RWPE1 (cell line): Measurements from ENCODE around the gene RC3H1.
A peak's percentile ranks its signal among the peaks of the same experiment; 100 is the strongest.

ENCODE experiments used
- CTCF ChIA-PET: fragments of 350-600 bp; sonication (Branson Sonifier 250); formaldehyde crosslinking; extraction: SDS; loops from one replicate; lab custom pipeline; 2021; lab: Yijun Ruan, JAX
- POLR2A ChIA-PET: fragments of 400-600 bp; formaldehyde crosslinking; extraction: SDS; loops from one replicate; lab custom pipeline; 2020; ENCODE audit warnings: antibody characterized with exemption; ENCODE audit not compliant: low non-redundant PET; lab: Yijun Ruan, JAX
- DNase-seq: peaks from one replicate; pipeline ENCODE4 v3.0.0; 2012; ENCODE audit warnings: low spot score
- H3K27ac ChIP-seq: fragments of 450-650 bp; 2 replicates; pipeline ENCODE4 v1.5.1; 2017
- TF ChIP-seq, protein P1 (sequence below): fragments of 450-650 bp; conservative IDR thresholded peaks from 2 replicates; pipeline ENCODE4 v1.5.1; 2017; ENCODE audit warnings: low read depth, mild to moderate bottlenecking

Gene RC3H1

GRCh38 chr1:174040387-174040786 is 18.2 kb upstream of the RC3H1 start:
- H3K27ac ChIP-seq, result no peak overlapping the region
- peak; percentile 51 for DNase-seq
- ChIA-PET POLR2A (no interaction called here), CTCF (no interaction called here)
- TF ChIP-seq, protein P1, sequence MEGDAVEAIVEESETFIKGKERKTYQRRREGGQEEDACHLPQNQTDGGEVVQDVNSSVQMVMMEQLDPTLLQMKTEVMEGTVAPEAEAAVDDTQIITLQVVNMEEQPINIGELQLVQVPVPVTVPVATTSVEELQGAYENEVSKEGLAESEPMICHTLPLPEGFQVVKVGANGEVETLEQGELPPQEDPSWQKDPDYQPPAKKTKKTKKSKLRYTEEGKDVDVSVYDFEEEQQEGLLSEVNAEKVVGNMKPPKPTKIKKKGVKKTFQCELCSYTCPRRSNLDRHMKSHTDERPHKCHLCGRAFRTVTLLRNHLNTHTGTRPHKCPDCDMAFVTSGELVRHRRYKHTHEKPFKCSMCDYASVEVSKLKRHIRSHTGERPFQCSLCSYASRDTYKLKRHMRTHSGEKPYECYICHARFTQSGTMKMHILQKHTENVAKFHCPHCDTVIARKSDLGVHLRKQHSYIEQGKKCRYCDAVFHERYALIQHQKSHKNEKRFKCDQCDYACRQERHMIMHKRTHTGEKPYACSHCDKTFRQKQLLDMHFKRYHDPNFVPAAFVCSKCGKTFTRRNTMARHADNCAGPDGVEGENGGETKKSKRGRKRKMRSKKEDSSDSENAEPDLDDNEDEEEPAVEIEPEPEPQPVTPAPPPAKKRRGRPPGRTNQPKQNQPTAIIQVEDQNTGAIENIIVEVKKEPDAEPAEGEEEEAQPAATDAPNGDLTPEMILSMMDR, result no peak

DNA sequence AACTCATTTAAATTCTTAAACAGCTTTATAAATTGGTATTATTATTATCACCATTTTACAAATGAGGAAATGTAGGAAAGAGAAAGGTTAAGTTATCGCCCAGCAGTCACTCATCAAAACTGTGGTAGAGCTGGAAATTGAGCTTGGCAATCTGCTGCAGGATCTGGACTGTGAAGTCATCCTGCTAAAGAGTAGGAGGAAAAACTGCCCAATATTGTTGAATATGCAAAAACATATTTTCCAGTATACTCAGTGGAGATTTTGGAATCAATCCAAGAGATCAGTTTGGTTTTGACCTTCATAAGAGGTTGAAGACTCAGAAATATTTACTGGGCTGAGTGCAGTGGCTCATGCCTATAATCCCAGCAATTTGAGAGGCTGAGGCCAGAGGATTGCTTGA is 16.9 kb upstream of the RC3H1 start:
- CTCF ChIA-PET, result no interaction called here
- POLR2A ChIA-PET, result no interaction called here
- no peak for DNase-seq
- TF ChIP-seq, protein P1, result no peak
- H3K27ac ChIP-seq, result no peak overlapping the region

GRCh38 chr1:174036798-174037197 is 14.6 kb upstream of the RC3H1 start:
- TF ChIP-seq, protein P1, result no peak
- ChIA-PET POLR2A (interaction anchor here (0.6 kb wide), 1 partner anchor 11 kb away, joined by 3 read pairs; no protein-coding TSS in a partner anchor), CTCF (interaction anchor here (0.7 kb wide), 1 partner anchor 130 kb away, joined by 3 read pairs; no protein-coding TSS in a partner anchor)
- DNase-seq, result no peak
- no peak overlapping the region for H3K27ac ChIP-seq

DNA sequence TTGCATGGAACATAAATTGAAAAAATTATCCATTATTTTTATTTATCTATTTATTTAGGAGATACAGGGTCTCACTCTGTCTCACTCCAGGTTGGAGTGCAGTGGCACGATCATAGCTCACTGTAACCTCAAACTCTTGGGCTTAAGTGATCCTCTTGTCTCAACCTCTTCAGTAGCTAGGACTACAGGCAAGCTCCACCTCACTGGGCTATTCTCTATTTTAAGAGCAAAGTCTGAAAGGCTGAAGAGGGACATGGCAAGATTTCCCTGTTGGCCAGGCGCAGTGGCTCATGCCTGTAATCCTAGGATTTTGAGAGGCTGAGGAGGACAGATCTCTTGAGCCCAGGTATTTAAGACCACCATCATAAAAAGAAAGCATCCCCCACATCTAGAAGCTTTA is 14.0 kb upstream of the RC3H1 start:
- TF ChIP-seq, protein P1, result no peak
- ChIA-PET POLR2A (interaction anchor here (0.6 kb wide), 1 partner anchor 10 kb away, joined by 3 read pairs; no protein-coding TSS in a partner anchor), CTCF (no interaction called here)
- DNase-seq, result no peak
- no peak overlapping the region for H3K27ac ChIP-seq

DNA sequence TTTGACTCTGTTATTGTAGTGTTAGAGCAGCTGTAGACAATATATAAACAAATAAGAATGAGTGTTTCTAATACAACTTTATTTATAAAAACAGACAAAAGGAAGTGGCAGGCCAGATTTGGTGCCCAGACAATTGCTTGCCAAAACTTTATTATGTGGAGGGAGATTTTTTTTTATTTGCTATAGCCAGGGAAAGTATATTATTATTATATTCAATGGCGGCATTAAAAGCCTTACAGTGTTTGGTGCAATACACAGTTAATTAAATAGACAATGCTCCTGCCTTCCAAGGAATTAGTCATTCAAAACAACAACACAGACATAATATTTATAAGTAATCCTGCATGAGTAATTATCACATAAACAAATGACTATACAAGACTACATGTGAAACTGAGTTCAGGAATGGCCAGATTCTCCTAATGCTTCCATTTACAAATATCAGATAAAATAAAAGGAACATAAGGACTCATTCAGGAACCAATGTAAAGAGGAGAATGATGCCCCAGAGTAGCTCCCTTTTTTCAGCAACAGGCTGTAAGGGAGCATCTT is 10.6 kb upstream of the RC3H1 start:
- ChIA-PET CTCF (interaction anchor here (1.0 kb wide), 1 partner anchor 82 kb away, joined by 3 read pairs; no protein-coding TSS in a partner anchor), POLR2A (no interaction called here)

DNA sequence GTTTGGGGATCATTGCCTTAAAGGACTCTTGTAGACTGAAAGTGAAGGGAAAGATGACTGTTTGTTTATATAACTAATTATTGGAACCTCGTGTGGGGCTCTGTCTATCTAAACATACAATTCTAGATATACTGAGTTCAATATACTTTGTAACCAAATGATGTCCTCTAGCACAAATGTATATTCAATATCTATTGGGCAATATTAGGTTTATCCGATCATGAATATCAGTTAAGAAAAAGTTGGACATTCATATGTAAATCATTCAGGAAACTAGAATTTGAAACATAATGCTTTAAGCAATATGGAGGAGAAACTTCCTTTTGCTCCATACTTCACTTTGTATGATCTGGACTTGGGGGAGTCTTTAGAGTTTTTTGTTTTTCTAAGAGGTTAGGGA is 8.9 kb upstream of the RC3H1 start:
- TF ChIP-seq, protein P1, result no peak
- ChIA-PET CTCF (no interaction called here), POLR2A (no interaction called here)

More for the DNA sequence above, 10.6 kb upstream of the RC3H1 start:
- TF ChIP-seq, protein P1, result no peak
- DNase-seq, result no peak
- H3K27ac ChIP-seq, result no peak overlapping the region

More for the DNA sequence above, 8.9 kb upstream of the RC3H1 start:
- H3K27ac ChIP-seq, result no peak overlapping the region
- DNase-seq, result no peak
